Ecto neural progenitor cell (in vitro differentiated cells): ENCODE data around the gene GALM.
"Not testable (repeated sequence)": the region's sequence is repeated elsewhere in the genome, so short reads cannot be mapped to it uniquely, and the experiment has no call there.

Experiments
- DNase-seq: peaks from one replicate; pipeline ENCODE4 v3.0.0-alpha.2; 2018; ENCODE audit warnings: low spot score

GALM gene

GRCh38 chr2:38665854-38666555 lies at the start of gene GALM:
Gene GALM (plus strand): TSS chr2:38666114. CDS start chr2:38666162, 48 bp downstream.
- DNase-seq = peak; percentile 87

- no peak for DNase-seq
These were observed 48.6 kb upstream of the GALM start for GRCh38 chr2:38617301-38617700.

- no peak for DNase-seq
These were observed 46.3 kb upstream of the GALM start for GRCh38 chr2:38619458-38620164.

GRCh38 chr2:38620282-38620977 lies 45.5 kb upstream of the GALM start:
- DNase-seq = peak; percentile 1

GRCh38 chr2:38621018-38621417 lies 44.9 kb upstream of the GALM start:
- DNase-seq = no peak

- no peak for DNase-seq
These were observed 43.7 kb upstream of the GALM start for GRCh38 chr2:38622210-38622609.

- no peak for DNase-seq
These were observed 39.4 kb upstream of the GALM start for GRCh38 chr2:38626326-38627035.

- no peak for DNase-seq
These were observed 38.5 kb upstream of the GALM start for GRCh38 chr2:38627391-38627790.

- DNase-seq = no peak
These were observed 36.2 kb upstream of the GALM start for GRCh38 chr2:38629684-38630083.

GRCh38 chr2:38631976-38632375 lies 33.9 kb upstream of the GALM start:
- DNase-seq = no peak

- no peak for DNase-seq
These were observed 32.9 kb upstream of the GALM start for GRCh38 chr2:38632980-38633379.

- DNase-seq = no peak
These were observed 32.0 kb upstream of the GALM start for GRCh38 chr2:38633895-38634294.

GRCh38 chr2:38634684-38635083 lies 31.2 kb upstream of the GALM start:
- no peak for DNase-seq

- no peak for DNase-seq
These were observed 30.8 kb upstream of the GALM start for GRCh38 chr2:38635139-38635538.

GRCh38 chr2:38636069-38636468 lies 29.8 kb upstream of the GALM start:
- DNase-seq = no peak

- DNase-seq = not testable (repeated sequence)
These were observed 23.4 kb upstream of the GALM start for GRCh38 chr2:38642373-38643017.

GRCh38 chr2:38643021-38643671 lies 22.8 kb upstream of the GALM start:
- no peak for DNase-seq

GRCh38 chr2:38643683-38644511 lies 22.0 kb upstream of the GALM start:
- not testable (repeated sequence) for DNase-seq

- DNase-seq = no peak
These were observed 17.7 kb upstream of the GALM start for GRCh38 chr2:38648107-38648761.

- no peak for DNase-seq
These were observed 16.7 kb upstream of the GALM start for GRCh38 chr2:38649176-38649728.
